ENCODE results near the gene DPH5.

The DPH5 gene

GRCh38 chr1:101004670-101005069, 20.9 kb downstream of the DPH5 start:
- no peak overlapping the region for H3K9ac ChIP-seq (ENCODE audit: low read depth, low read length)
- H3K27me3 ChIP-seq (ENCODE audit: control insufficient read depth, insufficient read depth, low read length), result no peaks in the 10 kb centered on the region
- no peaks in the 10 kb centered on the region for H3K36me3 ChIP-seq (ENCODE audit: control insufficient read depth, insufficient read depth, low read length)
- H3K4me3 ChIP-seq (ENCODE audit: low read depth, low read length), result no peak overlapping the region
- H3K9me3 ChIP-seq (ENCODE audit: control insufficient read depth, insufficient read depth, low read length), result no peaks in the 10 kb centered on the region
- H3K4me1 ChIP-seq (ENCODE audit: control insufficient read depth, insufficient read depth, low read length), result peaks cover 6% of the 10 kb centered on the region

- no peaks in the 10 kb centered on the region for H3K36me3 ChIP-seq (ENCODE audit: control insufficient read depth, insufficient read depth, low read length)
- peaks cover 6% of the 10 kb centered on the region for H3K4me1 ChIP-seq (ENCODE audit: control insufficient read depth, insufficient read depth, low read length)
Measured at GRCh38 chr1:101004061-101004460, 21.5 kb downstream of the DPH5 start.

GRCh38 chr1:101003012-101003650, 22.5 kb downstream of the DPH5 start:
- H3K9me3 ChIP-seq (ENCODE audit: control insufficient read depth, insufficient read depth, low read length), result no peaks in the 10 kb centered on the region
- peaks cover under 1% of the 10 kb centered on the region for H3K36me3 ChIP-seq (ENCODE audit: control insufficient read depth, insufficient read depth, low read length)
- H3K4me1 ChIP-seq (ENCODE audit: control insufficient read depth, insufficient read depth, low read length), result peaks cover 6% of the 10 kb centered on the region
- H3K4me3 ChIP-seq (ENCODE audit: low read depth, low read length), result no peak overlapping the region
- H3K9ac ChIP-seq (ENCODE audit: low read depth, low read length), result no peak overlapping the region
- no peaks in the 10 kb centered on the region for H3K27me3 ChIP-seq (ENCODE audit: control insufficient read depth, insufficient read depth, low read length)

More at GRCh38 chr1:101004061-101004460, 21.5 kb downstream of the DPH5 start:
- Histone ChIP-seq H3K27me3 (ENCODE audit: control insufficient read depth, insufficient read depth, low read length) (no peaks in the 10 kb centered on the region), H3K9me3 (ENCODE audit: control insufficient read depth, insufficient read depth, low read length) (no peaks in the 10 kb centered on the region), H3K4me3 (ENCODE audit: low read depth, low read length) (no peak overlapping the region), H3K9ac (ENCODE audit: low read depth, low read length) (no peak overlapping the region)

GRCh38 chr1:101002551-101002950, 23.0 kb downstream of the DPH5 start:
- H3K4me1 ChIP-seq (ENCODE audit: control insufficient read depth, insufficient read depth, low read length), result peaks cover 6% of the 10 kb centered on the region
- H3K36me3 ChIP-seq (ENCODE audit: control insufficient read depth, insufficient read depth, low read length), result peaks cover 2% of the 10 kb centered on the region

GRCh38 chr1:101000131-101000873, 25.3 kb downstream of the DPH5 start:
- no peaks in the 10 kb centered on the region for H3K27me3 ChIP-seq (ENCODE audit: control insufficient read depth, insufficient read depth, low read length)
- no peak overlapping the region for H3K4me3 ChIP-seq (ENCODE audit: low read depth, low read length)
- H3K4me1 ChIP-seq (ENCODE audit: control insufficient read depth, insufficient read depth, low read length), result peaks cover 6% of the 10 kb centered on the region
- no peak overlapping the region for H3K9ac ChIP-seq (ENCODE audit: low read depth, low read length)
- peaks cover 2% of the 10 kb centered on the region for H3K36me3 ChIP-seq (ENCODE audit: control insufficient read depth, insufficient read depth, low read length)
- no peaks in the 10 kb centered on the region for H3K9me3 ChIP-seq (ENCODE audit: control insufficient read depth, insufficient read depth, low read length)

More at GRCh38 chr1:101002551-101002950, 23.0 kb downstream of the DPH5 start:
- Histone ChIP-seq H3K9ac (ENCODE audit: low read depth, low read length) (no peak overlapping the region), H3K27me3 (ENCODE audit: control insufficient read depth, insufficient read depth, low read length) (no peaks in the 10 kb centered on the region), H3K4me3 (ENCODE audit: low read depth, low read length) (no peak overlapping the region), H3K9me3 (ENCODE audit: control insufficient read depth, insufficient read depth, low read length) (no peaks in the 10 kb centered on the region)

- no peaks in the 10 kb centered on the region for H3K9me3 ChIP-seq (ENCODE audit: control insufficient read depth, insufficient read depth, low read length)
- peaks cover 2% of the 10 kb centered on the region for H3K36me3 ChIP-seq (ENCODE audit: control insufficient read depth, insufficient read depth, low read length)
- H3K9ac ChIP-seq (ENCODE audit: low read depth, low read length), result no peak overlapping the region
- H3K4me3 ChIP-seq (ENCODE audit: low read depth, low read length), result no peak overlapping the region
- H3K4me1 ChIP-seq (ENCODE audit: control insufficient read depth, insufficient read depth, low read length), result peaks cover 6% of the 10 kb centered on the region
- H3K27me3 ChIP-seq (ENCODE audit: control insufficient read depth, insufficient read depth, low read length), result no peaks in the 10 kb centered on the region
Measured at GRCh38 chr1:100998426-100998825, 27.2 kb downstream of the DPH5 start.

GRCh38 chr1:100995198-100995988, 30.2 kb downstream of the DPH5 start:
- Histone ChIP-seq H3K9me3 (ENCODE audit: control insufficient read depth, insufficient read depth, low read length) (no peaks in the 10 kb centered on the region), H3K36me3 (ENCODE audit: control insufficient read depth, insufficient read depth, low read length) (peaks cover 4% of the 10 kb centered on the region), H3K9ac (ENCODE audit: low read depth, low read length) (no peak overlapping the region), H3K27me3 (ENCODE audit: control insufficient read depth, insufficient read depth, low read length) (no peaks in the 10 kb centered on the region), H3K4me3 (ENCODE audit: low read depth, low read length) (no peak overlapping the region), H3K4me1 (ENCODE audit: control insufficient read depth, insufficient read depth, low read length) (no peaks in the 10 kb centered on the region)

GRCh38 chr1:100989306-100990077, 36.1 kb downstream of the DPH5 start:
- Histone ChIP-seq H3K9me3 (ENCODE audit: control insufficient read depth, insufficient read depth, low read length) (no peaks in the 10 kb centered on the region), H3K9ac (ENCODE audit: low read depth, low read length) (no peak overlapping the region), H3K36me3 (ENCODE audit: control insufficient read depth, insufficient read depth, low read length) (peaks cover 4% of the 10 kb centered on the region), H3K4me3 (ENCODE audit: low read depth, low read length) (no peak overlapping the region), H3K27me3 (ENCODE audit: control insufficient read depth, insufficient read depth, low read length) (no peaks in the 10 kb centered on the region), H3K4me1 (ENCODE audit: control insufficient read depth, insufficient read depth, low read length) (no peaks in the 10 kb centered on the region)

- H3K9me3 ChIP-seq (ENCODE audit: control insufficient read depth, insufficient read depth, low read length), result no peaks in the 10 kb centered on the region
- peaks cover 4% of the 10 kb centered on the region for H3K36me3 ChIP-seq (ENCODE audit: control insufficient read depth, insufficient read depth, low read length)
- H3K27me3 ChIP-seq (ENCODE audit: control insufficient read depth, insufficient read depth, low read length), result no peaks in the 10 kb centered on the region
- no peak overlapping the region for H3K4me3 ChIP-seq (ENCODE audit: low read depth, low read length)
- no peak overlapping the region for H3K9ac ChIP-seq (ENCODE audit: low read depth, low read length)
- no peaks in the 10 kb centered on the region for H3K4me1 ChIP-seq (ENCODE audit: control insufficient read depth, insufficient read depth, low read length)
Measured at GRCh38 chr1:100988121-100988520, 37.5 kb downstream of the DPH5 start.

GRCh38 chr1:100982793-100983192, 42.8 kb downstream of the DPH5 start:
- Histone ChIP-seq H3K4me1 (ENCODE audit: control insufficient read depth, insufficient read depth, low read length) (no peaks in the 10 kb centered on the region), H3K9ac (ENCODE audit: low read depth, low read length) (no peak overlapping the region), H3K4me3 (ENCODE audit: low read depth, low read length) (no peak overlapping the region), H3K27me3 (ENCODE audit: control insufficient read depth, insufficient read depth, low read length) (no peaks in the 10 kb centered on the region), H3K9me3 (ENCODE audit: control insufficient read depth, insufficient read depth, low read length) (no peaks in the 10 kb centered on the region), H3K36me3 (ENCODE audit: control insufficient read depth, insufficient read depth, low read length) (no peaks in the 10 kb centered on the region)

- Histone ChIP-seq H3K4me3 (ENCODE audit: low read depth, low read length) (no peak overlapping the region), H3K9ac (ENCODE audit: low read depth, low read length) (no peak overlapping the region), H3K4me1 (ENCODE audit: control insufficient read depth, insufficient read depth, low read length) (no peaks in the 10 kb centered on the region), H3K36me3 (ENCODE audit: control insufficient read depth, insufficient read depth, low read length) (no peaks in the 10 kb centered on the region), H3K9me3 (ENCODE audit: control insufficient read depth, insufficient read depth, low read length) (no peaks in the 10 kb centered on the region), H3K27me3 (ENCODE audit: control insufficient read depth, insufficient read depth, low read length) (no peaks in the 10 kb centered on the region)
Measured at GRCh38 chr1:100979631-100980030, 46.0 kb downstream of the DPH5 start.
